Keratinocyte (primary cell): ENCODE data around the gene FLT3LG. TPM values are rescaled to one million over a fixed set of nuclear protein-coding genes. Genes with fewer than 3 reads are reported as not detected.

Experiments used
- DNase-seq: peaks from one replicate; pipeline ENCODE4 v3.0.0-alpha.2; 2011; ENCODE audit warnings: low read depth, missing footprints, low spot score
- FAIRE-seq: peaks from 2 replicates; lab custom pipeline; 2011; peaks lifted over from hg19 to GRCh38; lab: Jason Lieb, UNC
- H2AFZ ChIP-seq: 2 replicates; pipeline ENCODE4 v1.6.0; 2012; ENCODE audit warnings: low read length, control low read depth, inconsistent platforms; ENCODE audit not compliant: control insufficient read depth
- H3K27ac ChIP-seq: 2 replicates; pipeline ENCODE4 v1.5.1; 2011; ENCODE audit warnings: low read length; ENCODE audit not compliant: control insufficient read depth, insufficient read depth
- H3K27me3 ChIP-seq: 3 replicates; pipeline ENCODE4 v1.6.0; 2011; ENCODE audit warnings: low read length; ENCODE audit not compliant: control insufficient read depth, insufficient read depth; ENCODE audit errors: extremely low read depth
- H3K36me3 ChIP-seq, 2 experiments: 2 replicates in 1 of 2; 3 replicates in 1 of 2; pipeline ENCODE4 v1.5.1; 2011; ENCODE audit warnings: low read length in 2 of 2, mild to moderate bottlenecking in 1 of 2; ENCODE audit not compliant: control insufficient read depth in 2 of 2, insufficient read depth in 2 of 2; ENCODE audit errors: extremely low read depth in 1 of 2
- H3K4me1 ChIP-seq: 3 replicates; pipeline ENCODE4 v1.5.1; 2011; ENCODE audit warnings: low read length; ENCODE audit not compliant: control insufficient read depth, insufficient read depth; ENCODE audit errors: extremely low read depth
- H3K4me2 ChIP-seq: 3 replicates; pipeline ENCODE4 v1.6.0; 2011; ENCODE audit warnings: low read depth, low read length; ENCODE audit not compliant: control insufficient read depth, insufficient read depth; ENCODE audit errors: extremely low read depth
- H3K4me3 ChIP-seq, 3 experiments: fragments of 200-600 bp in 1 of 3; sonication (generic) in 1 of 3; 2 replicates in 2 of 3; 3 replicates in 1 of 3; pipeline ENCODE4 v1.5.1; 2011 to 2016; ENCODE audit warnings: low read length in 3 of 3, mild to moderate bottlenecking in 3 of 3, control low read depth in 2 of 3, inconsistent platforms in 1 of 3, low read depth in 1 of 3, mixed read lengths in 1 of 3, mixed run types in 1 of 3, moderate library complexity in 1 of 3; ENCODE audit not compliant: control insufficient read depth in 2 of 3, insufficient read depth in 2 of 3; ENCODE audit errors: extremely low read depth in 1 of 3
- H3K79me2 ChIP-seq: 2 replicates; pipeline ENCODE4 v1.6.0; 2012; ENCODE audit warnings: low read length; ENCODE audit not compliant: control insufficient read depth, insufficient read depth
- H3K9ac ChIP-seq: 3 replicates; pipeline ENCODE4 v1.6.0; 2011; ENCODE audit warnings: low read length; ENCODE audit not compliant: control insufficient read depth, insufficient read depth; ENCODE audit errors: extremely low read depth
- H3K9me1 ChIP-seq: 3 replicates; pipeline ENCODE4 v1.6.0; 2011; ENCODE audit warnings: low read length; ENCODE audit not compliant: control insufficient read depth, insufficient read depth; ENCODE audit errors: extremely low read depth
- H3K9me3 ChIP-seq: 2 replicates; pipeline ENCODE4 v1.5.1; 2012; ENCODE audit warnings: low read depth, low read length; ENCODE audit not compliant: control insufficient read depth
- H4K20me1 ChIP-seq: 3 replicates; pipeline ENCODE4 v1.6.0; 2011; ENCODE audit warnings: low read length; ENCODE audit not compliant: control insufficient read depth, insufficient read depth; ENCODE audit errors: extremely low read depth
- CTCF ChIP-seq, 3 experiments: IDR thresholded peaks in 1 of 3; conservative IDR thresholded peaks in 1 of 3; optimal IDR thresholded peaks in 1 of 3; 2 replicates in 2 of 3; 3 replicates in 1 of 3; pipeline versions ENCODE3 to v1.5.1; 2011; ENCODE audit warnings: low read length in 3 of 3, mild to moderate bottlenecking in 3 of 3, moderate library complexity in 2 of 3, control low read depth in 1 of 3, inconsistent platforms in 1 of 3; ENCODE audit not compliant: insufficient read depth in 2 of 3; ENCODE audit errors: extremely low read depth in 1 of 3
- EZH2 ChIP-seq: IDR thresholded peaks from one replicate; pipeline ENCODE4 v1.6.1; 2012; ENCODE audit warnings: inconsistent platforms, mild to moderate bottlenecking, low read length, moderate library complexity
- dilution Hi-C: fragments of 300-500 bp; cut with MboI; formaldehyde crosslinking; loops from one replicate; pipeline ENCODE4 v1.7.0; 2020; ENCODE audit warnings: low sequenced_read_pairs; ENCODE audit not compliant: extremely low pct_ligation_motif_present
- polyA plus RNA-seq, 5 experiments: library from polyadenylated mRNA; depleted of rRNA in 3 of 5; stranded (reverse) in 3 of 5; stranded (forward) in 1 of 5; unstranded in 1 of 5; fragments of >200 nt; gene quantifications; 1 replicate in 1 of 5; 2 replicates in 3 of 5; 3 replicates in 1 of 5; pipeline versions ENCODE4 v1.2.1 to v1.2.3, GENCODE V29; 2011 to 2012; ENCODE audit warnings: missing spikeins in 2 of 5, low read depth in 1 of 5, low replicate concordance in 1 of 5

Gene FLT3LG
- polyA plus RNA-seq, 1 donor (not counting 4 experiments of a cell fraction or from before 2014, with no cell fraction given) = 0.80 TPM

GRCh38 chr19:49497047-49497788 lies 23.2 kb downstream of the FLT3LG start:
- DNase-seq (no peak), FAIRE-seq (no peak)
- Histone ChIP-seq H3K27ac (peak overlapping the region; percentile 95), H4K20me1 (peaks cover 23% of the 10 kb centered on the region), H3K9me3 (no peaks in the 10 kb centered on the region), H3K4me2 (peak overlapping the region; percentile 97), H2AFZ (no peak overlapping the region), H3K36me3 (peaks cover 26 to 41% of the 10 kb centered on the region in 2 experiments), H3K9me1 (peaks cover 4% of the 10 kb centered on the region), H3K27me3 (no peaks in the 10 kb centered on the region), H3K4me1 (peaks cover 21% of the 10 kb centered on the region), H3K4me3 (peak overlapping the region; percentile 86 to 99 (median 86)), H3K79me2 (peaks cover 29% of the 10 kb centered on the region), H3K9ac (peak overlapping the region; percentile 99)
- TF ChIP-seq EZH2 = no peak
- TF ChIP-seq CTCF (optimal IDR thresholded peaks at IDR 0.05 in 1 of 3, IDR thresholded peaks at IDR 0.05 in 1 of 3, conservative IDR thresholded peaks at IDR 0.05 in 1 of 3; ENCODE audit: extremely low read depth in 1 of 3, insufficient read depth in 2 of 3, low read length in 3 of 3) = no peak
- dilution Hi-C loops = no loop called here

- peaks cover 4% of the 10 kb centered on the region for H3K9me1 ChIP-seq
- H3K27me3 ChIP-seq = no peaks in the 10 kb centered on the region
- no peak overlapping the region for H2AFZ ChIP-seq
- peak overlapping the region; percentile 95 for H3K27ac ChIP-seq
- no peak for FAIRE-seq
- peaks cover 29% of the 10 kb centered on the region for H3K79me2 ChIP-seq
- H3K4me1 ChIP-seq = peaks cover 21% of the 10 kb centered on the region
- peak overlapping the region; percentile 99 for H3K9ac ChIP-seq
- peak overlapping the region; percentile 97 for H3K4me2 ChIP-seq
- dilution Hi-C loops = no loop called here
- no peak for DNase-seq
- H4K20me1 ChIP-seq = peaks cover 19% of the 10 kb centered on the region
- no peaks in the 10 kb centered on the region for H3K9me3 ChIP-seq
- peak overlapping the region; percentile 86 to 99 (median 86) for H3K4me3 ChIP-seq
- H3K36me3 ChIP-seq = peaks cover 25 to 36% of the 10 kb centered on the region in 2 experiments
- TF ChIP-seq CTCF (optimal IDR thresholded peaks at IDR 0.05 in 1 of 3, IDR thresholded peaks at IDR 0.05 in 1 of 3, conservative IDR thresholded peaks at IDR 0.05 in 1 of 3; ENCODE audit: extremely low read depth in 1 of 3, insufficient read depth in 2 of 3, low read length in 3 of 3) (no peak), EZH2 (no peak)
These were observed 23.7 kb downstream of the FLT3LG start for GRCh38 chr19:49497789-49498103.
